GM12891 (cell line): ENCODE data around the gene RHBDL1.

Experiments used
- PAX5 ChIP-seq: IDR thresholded peaks from 2 replicates; pipeline ENCODE4 v1.6.1; 2011; ENCODE audit warnings: low read length, moderate library complexity, mild to moderate bottlenecking; ENCODE audit not compliant: insufficient read depth, severe bottlenecking
- POLR2A ChIP-seq: IDR thresholded peaks from 2 replicates; pipeline ENCODE4 v1.6.1; 2011; ENCODE audit warnings: low read depth, low read length, control low read depth
- POLR2AphosphoS5 ChIP-seq: IDR thresholded peaks from 2 replicates; pipeline ENCODE4 v1.6.1; 2011; ENCODE audit warnings: low read depth, low read length, control low read depth
- SPI1 ChIP-seq: IDR thresholded peaks from 2 replicates; pipeline ENCODE4 v1.6.1; 2011; ENCODE audit warnings: low read depth, low read length, control low read depth
- TAF1 ChIP-seq: IDR thresholded peaks from 2 replicates; pipeline ENCODE4 v1.6.1; 2011; ENCODE audit warnings: low read depth, low read length, control low read depth

GRCh38 chr16:682493-683395 lies 7.3 kb downstream of the RHBDL1 start:
- no peak for TF ChIP-seq PAX5
- TF ChIP-seq POLR2A, result no peak
- TF ChIP-seq SPI1, result no peak
- TF ChIP-seq POLR2AphosphoS5, result no peak
- no peak for TF ChIP-seq TAF1
